ENCODE measurements around the gene NFASC.

NFASC gene

DNA sequence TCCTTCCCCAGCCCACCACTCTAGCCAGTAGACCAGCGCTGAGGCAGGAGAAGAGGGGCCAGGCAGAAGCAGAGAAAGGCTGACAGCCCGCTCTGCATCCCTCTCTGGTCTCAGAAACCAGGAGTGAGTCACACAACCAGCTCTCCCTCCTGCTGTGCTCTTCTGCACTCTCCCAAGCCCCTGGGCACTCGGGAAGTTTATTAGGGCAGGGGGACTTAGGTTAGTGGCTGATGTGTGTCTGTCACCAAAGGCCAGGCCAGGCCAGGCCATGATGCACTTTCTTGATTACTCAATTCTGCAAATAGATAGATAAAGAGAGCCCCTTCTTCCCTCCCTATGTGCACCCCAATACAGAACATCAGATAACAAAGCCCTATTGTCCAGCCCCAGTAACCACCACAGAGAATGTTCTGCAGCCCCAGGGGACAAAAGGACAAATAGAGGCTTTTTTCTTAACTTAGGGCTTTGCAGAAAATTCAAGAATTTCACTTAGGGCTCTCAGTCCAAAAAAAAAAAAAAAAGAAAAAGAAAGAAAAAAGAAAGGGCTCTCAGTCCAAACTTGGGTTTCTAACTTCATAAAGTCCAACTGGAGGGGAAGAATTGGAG lies 119.5 kb downstream of the NFASC start:
- Histone ChIP-seq H3F3A (ENCODE audit: insufficient read depth) (no peaks in the 10 kb centered on the region), H2AFZ (ENCODE audit: low read depth, low read length, severe bottlenecking) (no peak overlapping the region), H3K27ac (ENCODE audit: low read depth, low read length) (no peak overlapping the region), H3K79me2 (ENCODE audit: insufficient read depth, low read length) (no peaks in the 10 kb centered on the region), H3K27me3 (ENCODE audit: low read length) (no peaks in the 10 kb centered on the region), H3K9me3 (ENCODE audit: insufficient read depth, low read length) (no peaks in the 10 kb centered on the region), H3K4me2 (ENCODE audit: low read depth, low read length, poor library complexity, severe bottlenecking) (no peak overlapping the region), H3K9me2 (replicated peaks; ENCODE audit: insufficient read depth, low read length) (no peaks in the 10 kb centered on the region), H3K9ac (ENCODE audit: low read length) (no peak overlapping the region), H4K20me1 (ENCODE audit: low read depth, low read length) (no peaks in the 10 kb centered on the region), H3K36me3 (ENCODE audit: low read length) (no peaks in the 10 kb centered on the region), H3K4me3 (ENCODE audit: insufficient read depth, low read length, poor library complexity, severe bottlenecking) (no peak overlapping the region)
- TF ChIP-seq, protein P1, sequence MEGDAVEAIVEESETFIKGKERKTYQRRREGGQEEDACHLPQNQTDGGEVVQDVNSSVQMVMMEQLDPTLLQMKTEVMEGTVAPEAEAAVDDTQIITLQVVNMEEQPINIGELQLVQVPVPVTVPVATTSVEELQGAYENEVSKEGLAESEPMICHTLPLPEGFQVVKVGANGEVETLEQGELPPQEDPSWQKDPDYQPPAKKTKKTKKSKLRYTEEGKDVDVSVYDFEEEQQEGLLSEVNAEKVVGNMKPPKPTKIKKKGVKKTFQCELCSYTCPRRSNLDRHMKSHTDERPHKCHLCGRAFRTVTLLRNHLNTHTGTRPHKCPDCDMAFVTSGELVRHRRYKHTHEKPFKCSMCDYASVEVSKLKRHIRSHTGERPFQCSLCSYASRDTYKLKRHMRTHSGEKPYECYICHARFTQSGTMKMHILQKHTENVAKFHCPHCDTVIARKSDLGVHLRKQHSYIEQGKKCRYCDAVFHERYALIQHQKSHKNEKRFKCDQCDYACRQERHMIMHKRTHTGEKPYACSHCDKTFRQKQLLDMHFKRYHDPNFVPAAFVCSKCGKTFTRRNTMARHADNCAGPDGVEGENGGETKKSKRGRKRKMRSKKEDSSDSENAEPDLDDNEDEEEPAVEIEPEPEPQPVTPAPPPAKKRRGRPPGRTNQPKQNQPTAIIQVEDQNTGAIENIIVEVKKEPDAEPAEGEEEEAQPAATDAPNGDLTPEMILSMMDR (IDR thresholded peaks at IDR 0.05; ENCODE audit: insufficient read depth, low read length, poor library complexity, severe bottlenecking), result no peak
- TF ChIP-seq EZH2phosphoT487 (conservative IDR thresholded peaks at IDR 0.05; ENCODE audit: low read length), result no peak

DNA sequence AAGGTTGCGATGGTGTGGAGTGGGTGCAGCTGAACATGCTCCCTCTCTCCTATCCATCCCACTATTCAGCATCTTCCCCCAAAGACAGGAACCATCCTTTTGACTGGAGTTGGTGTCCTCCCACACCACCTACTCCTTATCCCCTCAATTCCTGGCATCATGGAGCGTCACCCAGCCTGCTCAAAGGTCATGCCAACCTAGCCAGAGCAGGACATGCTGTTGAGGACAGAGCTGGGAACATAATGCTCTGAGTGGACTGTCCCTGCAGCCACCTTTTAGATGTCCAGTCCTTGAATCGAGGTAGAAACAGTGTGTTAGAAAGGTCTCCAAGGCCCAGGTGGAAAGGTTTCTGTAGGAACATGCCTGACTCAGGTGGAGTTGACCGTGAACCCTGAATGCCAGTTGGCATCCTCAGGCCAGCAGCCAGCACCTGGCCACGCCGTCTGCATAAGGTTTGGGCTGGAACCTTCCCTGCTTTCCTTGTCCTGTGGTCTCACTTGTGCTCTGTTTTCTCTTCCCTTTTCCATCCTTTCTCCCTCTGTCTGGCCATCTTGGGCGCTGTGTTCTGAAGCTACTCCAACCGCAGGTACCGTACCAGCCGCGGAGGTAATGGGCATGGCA lies 120.2 kb downstream of the NFASC start:
- H3K27ac ChIP-seq (ENCODE audit: low read depth, low read length), result no peak overlapping the region
- no peak overlapping the region for H3K9ac ChIP-seq (ENCODE audit: low read length)
- H3K9me2 ChIP-seq (replicated peaks; ENCODE audit: insufficient read depth, low read length), result no peaks in the 10 kb centered on the region
- no peaks in the 10 kb centered on the region for H3K9me3 ChIP-seq (ENCODE audit: insufficient read depth, low read length)
- no peaks in the 10 kb centered on the region for H3K79me2 ChIP-seq (ENCODE audit: insufficient read depth, low read length)
- H3K36me3 ChIP-seq (ENCODE audit: low read length), result no peaks in the 10 kb centered on the region
- no peak overlapping the region for H3K4me2 ChIP-seq (ENCODE audit: low read depth, low read length, poor library complexity, severe bottlenecking)
- H3F3A ChIP-seq (ENCODE audit: insufficient read depth), result no peaks in the 10 kb centered on the region
- no peak overlapping the region for H3K4me3 ChIP-seq (ENCODE audit: insufficient read depth, low read length, poor library complexity, severe bottlenecking)
- TF ChIP-seq, protein P1 (IDR thresholded peaks at IDR 0.05; ENCODE audit: insufficient read depth, low read length, poor library complexity, severe bottlenecking), result no peak
- TF ChIP-seq EZH2phosphoT487 (conservative IDR thresholded peaks at IDR 0.05; ENCODE audit: low read length), result no peak
- no peak overlapping the region for H2AFZ ChIP-seq (ENCODE audit: low read depth, low read length, severe bottlenecking)
- no peaks in the 10 kb centered on the region for H4K20me1 ChIP-seq (ENCODE audit: low read depth, low read length)
- no peaks in the 10 kb centered on the region for H3K27me3 ChIP-seq (ENCODE audit: low read length)

DNA sequence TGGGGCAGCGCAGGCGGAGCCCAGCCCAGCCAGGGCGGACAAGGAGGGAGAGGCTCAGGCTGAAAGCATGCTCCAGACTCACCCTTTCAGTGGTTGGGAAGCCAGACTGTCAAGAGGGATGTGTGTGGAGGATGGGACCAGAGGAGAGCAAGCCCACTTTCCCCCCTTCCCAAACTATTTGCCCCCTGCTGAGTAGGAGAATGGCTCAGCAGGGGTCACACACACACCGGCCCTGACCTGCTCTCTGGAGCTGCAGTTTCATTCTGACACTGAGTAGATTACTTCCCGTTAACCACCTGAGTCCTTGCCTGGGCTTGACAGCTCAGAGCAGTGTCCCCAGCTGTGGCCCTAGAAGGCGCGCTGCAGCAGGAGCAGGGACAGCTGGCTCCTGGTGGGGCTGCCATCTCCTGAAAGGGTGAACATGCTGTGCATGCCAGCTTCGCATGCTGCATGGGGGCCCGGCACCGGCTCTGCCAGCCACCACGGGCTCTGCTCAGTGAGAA lies 120.7 kb downstream of the NFASC start:
- Histone ChIP-seq H3K9me2 (replicated peaks; ENCODE audit: insufficient read depth, low read length) (no peaks in the 10 kb centered on the region), H3F3A (ENCODE audit: insufficient read depth) (no peaks in the 10 kb centered on the region), H3K79me2 (ENCODE audit: insufficient read depth, low read length) (no peaks in the 10 kb centered on the region), H2AFZ (ENCODE audit: low read depth, low read length, severe bottlenecking) (no peak overlapping the region), H3K27ac (ENCODE audit: low read depth, low read length) (no peak overlapping the region), H3K4me3 (ENCODE audit: insufficient read depth, low read length, poor library complexity, severe bottlenecking) (no peak overlapping the region), H3K9me3 (ENCODE audit: insufficient read depth, low read length) (no peaks in the 10 kb centered on the region), H3K4me2 (ENCODE audit: low read depth, low read length, poor library complexity, severe bottlenecking) (no peak overlapping the region), H3K36me3 (ENCODE audit: low read length) (no peaks in the 10 kb centered on the region), H4K20me1 (ENCODE audit: low read depth, low read length) (no peaks in the 10 kb centered on the region), H3K9ac (ENCODE audit: low read length) (no peak overlapping the region), H3K27me3 (ENCODE audit: low read length) (no peaks in the 10 kb centered on the region)
- TF ChIP-seq, protein P1 (IDR thresholded peaks at IDR 0.05; ENCODE audit: insufficient read depth, low read length, poor library complexity, severe bottlenecking), result no peak
- TF ChIP-seq EZH2phosphoT487 (conservative IDR thresholded peaks at IDR 0.05; ENCODE audit: low read length), result no peak

Measured in SU-DHL-6 (cell line).